Loucy (cell line): Measurements from ENCODE around the gene TMEM237.

ENCODE experiments used
- H2AFZ ChIP-seq: fragments of 200-600 bp; sonication (generic); 2 replicates; pipeline ENCODE4 v1.6.0; 2016; ENCODE audit warnings: antibody characterized with exemption, mild to moderate bottlenecking, low read length, moderate library complexity
- H3F3A ChIP-seq: fragments of 200-600 bp; 2 replicates; pipeline ENCODE4 v1.6.0; 2016; ENCODE audit warnings: antibody characterized with exemption, low read depth, mild to moderate bottlenecking
- H3K27me3 ChIP-seq: fragments of 200-600 bp; sonication (generic); 2 replicates; pipeline ENCODE4 v1.6.1; 2014; ENCODE audit warnings: low read length, mild to moderate bottlenecking; ENCODE audit not compliant: insufficient read depth, poor library complexity, severe bottlenecking
- H3K36me3 ChIP-seq: fragments of 200-600 bp; sonication (generic); 2 replicates; pipeline ENCODE4 v1.6.1; 2016; ENCODE audit warnings: low read length; ENCODE audit not compliant: insufficient read depth
- H3K4me1 ChIP-seq: fragments of 200-600 bp; sonication (generic); 2 replicates; pipeline ENCODE4 v1.5.1; 2014; ENCODE audit warnings: low read length, mild to moderate bottlenecking; ENCODE audit not compliant: insufficient read depth, poor library complexity, severe bottlenecking
- H3K4me2 ChIP-seq: fragments of 200-600 bp; sonication (generic); 2 replicates; pipeline ENCODE4 v1.6.0; 2014; ENCODE audit warnings: antibody characterized with exemption, low read length, low read depth, mild to moderate bottlenecking; ENCODE audit not compliant: poor library complexity, severe bottlenecking
- H3K4me3 ChIP-seq: fragments of 200-600 bp; sonication (generic); 2 replicates; pipeline ENCODE4 v1.5.1; 2014; ENCODE audit warnings: low read length, mild to moderate bottlenecking, mixed read lengths; ENCODE audit not compliant: poor library complexity, severe bottlenecking
- H3K79me2 ChIP-seq: fragments of 200-600 bp; sonication (generic); 2 replicates; pipeline ENCODE4 v1.6.1; 2014; ENCODE audit warnings: low read length; ENCODE audit not compliant: insufficient read depth
- H3K9ac ChIP-seq: fragments of 200-600 bp; sonication (generic); 2 replicates; pipeline ENCODE4 v1.6.0; 2014; ENCODE audit warnings: mild to moderate bottlenecking, low read depth, low read length, moderate library complexity; ENCODE audit not compliant: poor library complexity, severe bottlenecking
- H3K9me2 ChIP-seq: fragments of 200-600 bp; sonication (generic); replicated peaks from 2 replicates; pipeline ENCODE4 v1.6.1; 2016; ENCODE audit warnings: low read depth, low read length, mixed read lengths
- H3K9me3 ChIP-seq: fragments of 200-600 bp; sonication (generic); 2 replicates; pipeline ENCODE4 v1.6.1; 2014; ENCODE audit warnings: mild to moderate bottlenecking, antibody characterized with exemption, low read length, low read depth; ENCODE audit not compliant: insufficient read depth
- H4K20me1 ChIP-seq: fragments of 200-600 bp; sonication (generic); 2 replicates; pipeline ENCODE4 v1.6.0; 2014; ENCODE audit warnings: antibody characterized with exemption, low read length, mild to moderate bottlenecking; ENCODE audit not compliant: insufficient read depth, poor library complexity, severe bottlenecking
- EZH2phosphoT487 ChIP-seq: fragments of 200-600 bp; IDR thresholded peaks from 2 replicates; pipeline ENCODE4 v1.6.1; 2018; ENCODE audit warnings: antibody characterized with exemption, mild to moderate bottlenecking, moderate library complexity, borderline replicate concordance
- TF ChIP-seq, protein P1 (sequence below): fragments of 200-600 bp; sonication (generic); conservative IDR thresholded peaks from 2 replicates; pipeline ENCODE4 v1.5.1; 2014; ENCODE audit warnings: mild to moderate bottlenecking, antibody characterized with exemption, low read length

The TMEM237 gene

DNA sequence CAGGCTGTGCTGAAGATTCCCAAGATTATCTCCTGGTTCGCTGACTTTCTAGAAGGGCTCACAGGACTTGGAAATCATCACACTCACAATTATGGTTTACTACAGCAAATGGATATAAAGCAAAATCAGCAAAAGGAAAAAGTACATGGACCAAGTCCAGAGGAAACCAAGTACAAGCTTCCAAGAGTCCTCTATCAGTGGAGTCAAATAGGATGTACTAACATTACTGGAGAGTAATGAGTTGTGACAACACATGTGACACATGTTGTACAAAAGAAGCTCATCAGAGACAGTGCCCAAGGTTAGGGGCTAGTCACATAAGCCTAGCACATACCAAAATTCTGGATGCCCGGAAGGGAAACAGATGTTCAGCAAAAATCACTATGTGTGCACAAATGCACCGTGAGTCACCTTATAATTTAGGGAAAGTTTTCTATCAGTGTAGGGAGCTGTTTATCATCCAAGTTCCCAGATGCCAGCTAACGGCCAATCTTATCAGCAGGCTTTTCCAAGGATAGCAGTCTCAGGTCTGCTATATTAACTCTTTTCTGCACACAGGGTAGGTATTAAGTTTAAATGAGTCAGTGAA lies 9.5 kb downstream of the TMEM237 start:
- Histone ChIP-seq H2AFZ (no peak overlapping the region), H3K9me2 (no peaks in the 10 kb centered on the region), H3K4me3 (no peak overlapping the region), H3K36me3 (peaks cover 73% of the 10 kb centered on the region), H3K9ac (no peak overlapping the region), H3K79me2 (0 out of 2 replicates have a peak, but pooled peaks cover 2% of the 10 kb centered on the region), H3K4me1 (no peaks in the 10 kb centered on the region), H3F3A (no peaks in the 10 kb centered on the region), H3K4me2 (no peak overlapping the region), H4K20me1 (no peaks in the 10 kb centered on the region), H3K27me3 (no peaks in the 10 kb centered on the region), H3K9me3 (no peaks in the 10 kb centered on the region)
- no peak for TF ChIP-seq EZH2phosphoT487
- TF ChIP-seq, protein P1, sequence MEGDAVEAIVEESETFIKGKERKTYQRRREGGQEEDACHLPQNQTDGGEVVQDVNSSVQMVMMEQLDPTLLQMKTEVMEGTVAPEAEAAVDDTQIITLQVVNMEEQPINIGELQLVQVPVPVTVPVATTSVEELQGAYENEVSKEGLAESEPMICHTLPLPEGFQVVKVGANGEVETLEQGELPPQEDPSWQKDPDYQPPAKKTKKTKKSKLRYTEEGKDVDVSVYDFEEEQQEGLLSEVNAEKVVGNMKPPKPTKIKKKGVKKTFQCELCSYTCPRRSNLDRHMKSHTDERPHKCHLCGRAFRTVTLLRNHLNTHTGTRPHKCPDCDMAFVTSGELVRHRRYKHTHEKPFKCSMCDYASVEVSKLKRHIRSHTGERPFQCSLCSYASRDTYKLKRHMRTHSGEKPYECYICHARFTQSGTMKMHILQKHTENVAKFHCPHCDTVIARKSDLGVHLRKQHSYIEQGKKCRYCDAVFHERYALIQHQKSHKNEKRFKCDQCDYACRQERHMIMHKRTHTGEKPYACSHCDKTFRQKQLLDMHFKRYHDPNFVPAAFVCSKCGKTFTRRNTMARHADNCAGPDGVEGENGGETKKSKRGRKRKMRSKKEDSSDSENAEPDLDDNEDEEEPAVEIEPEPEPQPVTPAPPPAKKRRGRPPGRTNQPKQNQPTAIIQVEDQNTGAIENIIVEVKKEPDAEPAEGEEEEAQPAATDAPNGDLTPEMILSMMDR: no peak

DNA sequence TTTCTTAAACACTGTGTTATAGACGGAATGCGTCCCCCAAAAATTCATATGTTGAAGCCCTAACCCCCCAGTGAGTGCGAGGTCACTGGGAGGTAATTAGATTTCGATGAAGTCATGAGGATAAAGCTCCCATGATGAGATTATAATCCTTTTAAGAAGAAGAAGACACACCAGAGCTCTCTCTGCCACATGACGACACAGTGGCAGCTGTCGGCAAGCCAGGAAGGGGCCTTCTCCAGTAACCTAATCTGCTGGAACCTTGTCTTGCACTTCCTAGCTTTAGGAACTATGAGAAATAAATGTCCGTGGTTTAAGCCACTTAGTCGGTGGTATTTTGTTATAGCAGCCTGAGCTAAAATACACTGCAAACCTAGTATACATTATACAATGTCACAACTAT lies 12.3 kb downstream of the TMEM237 start:
- Histone ChIP-seq H3K4me1 (no peaks in the 10 kb centered on the region), H4K20me1 (no peaks in the 10 kb centered on the region), H3K9me3 (no peaks in the 10 kb centered on the region), H2AFZ (no peak overlapping the region), H3K36me3 (peaks cover 66% of the 10 kb centered on the region), H3K4me2 (no peak overlapping the region), H3K79me2 (no peaks in the 10 kb centered on the region), H3K9ac (no peak overlapping the region), H3F3A (no peaks in the 10 kb centered on the region), H3K4me3 (no peak overlapping the region), H3K27me3 (no peaks in the 10 kb centered on the region), H3K9me2 (no peaks in the 10 kb centered on the region)
- TF ChIP-seq EZH2phosphoT487: no peak
- TF ChIP-seq, protein P1: no peak

DNA sequence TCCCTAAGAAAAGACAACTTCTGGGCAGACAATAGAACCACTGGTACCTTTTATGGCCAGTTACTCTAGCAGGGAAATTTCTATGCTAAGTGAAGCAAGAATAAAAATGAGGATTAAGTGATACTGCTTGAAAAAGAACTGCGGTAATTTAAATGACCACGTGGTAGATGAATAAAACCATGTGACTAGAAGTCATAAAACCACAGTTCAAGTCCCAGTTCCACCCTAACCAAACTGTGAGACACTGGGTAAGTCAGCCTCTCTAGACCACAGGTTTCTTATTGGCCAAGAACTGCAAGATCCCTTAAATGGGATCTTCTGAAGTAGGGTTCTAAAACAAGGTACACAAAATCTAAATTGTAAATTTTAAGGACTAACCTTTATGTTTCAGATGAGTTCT lies 12.7 kb downstream of the TMEM237 start:
- Histone ChIP-seq H3K4me1 (no peaks in the 10 kb centered on the region), H3K9ac (no peak overlapping the region), H2AFZ (no peak overlapping the region), H3K4me2 (no peak overlapping the region), H3K36me3 (peaks cover 62% of the 10 kb centered on the region), H3K9me3 (no peaks in the 10 kb centered on the region), H3K27me3 (no peaks in the 10 kb centered on the region), H4K20me1 (no peaks in the 10 kb centered on the region), H3F3A (no peaks in the 10 kb centered on the region), H3K4me3 (no peak overlapping the region), H3K9me2 (no peaks in the 10 kb centered on the region), H3K79me2 (no peaks in the 10 kb centered on the region)
- TF ChIP-seq, protein P1: no peak
- no peak for TF ChIP-seq EZH2phosphoT487
